CD4-positive, alpha-beta T cell treated with Interleukin-4 for 1 hour (primary cell): ENCODE measurements around the gene IFRD2.
A peak's percentile ranks its signal among the peaks of the same experiment; 100 is the strongest.
"Not testable (repeated sequence)": the region's sequence is repeated elsewhere in the genome, so short reads cannot be mapped to it uniquely, and the experiment has no call there.

Source experiments
- DNase-seq, 2 donors: peaks; one replicate each; pipeline ENCODE4 v3.0.0-alpha.2; 2020 to 2022

Gene IFRD2

DNA sequence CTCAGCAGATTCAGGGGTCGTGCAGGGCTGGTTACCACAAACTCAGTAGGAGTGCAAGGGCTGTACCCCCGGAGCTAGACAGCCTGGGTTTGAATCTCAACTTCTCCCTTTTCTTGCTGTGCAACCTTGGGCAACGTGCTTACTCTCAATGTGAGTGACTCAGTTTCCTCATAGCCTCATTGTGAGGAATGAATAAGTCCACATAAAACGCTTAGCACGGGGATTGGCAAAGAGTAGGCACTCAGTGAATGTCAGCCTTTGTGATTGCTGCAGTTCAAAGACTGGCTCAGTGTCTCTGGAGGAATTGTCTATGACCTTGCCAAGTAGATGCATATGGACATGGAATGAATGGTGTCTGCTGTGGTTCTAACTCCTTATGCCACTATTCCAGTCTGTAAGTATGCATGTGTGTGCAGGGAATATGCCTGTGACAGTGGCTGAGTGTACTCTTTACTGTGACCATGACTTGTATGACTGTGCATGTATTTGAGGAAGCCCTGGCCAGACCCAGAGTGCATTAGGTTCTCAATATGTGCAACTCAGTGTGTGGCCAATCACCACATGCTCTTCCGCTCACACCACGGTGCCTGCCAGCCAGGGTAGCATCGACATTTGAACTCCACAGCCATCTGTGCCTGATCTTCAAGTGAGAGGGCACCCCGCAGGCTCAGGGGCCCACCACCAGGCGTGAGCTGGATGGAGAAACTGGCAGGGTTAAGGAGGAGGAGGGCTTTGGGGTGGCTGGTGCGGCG, 7.9 kb upstream of the IFRD2 start:
- peak in 1 of 2 donors; percentile 65 for DNase-seq

DNA sequence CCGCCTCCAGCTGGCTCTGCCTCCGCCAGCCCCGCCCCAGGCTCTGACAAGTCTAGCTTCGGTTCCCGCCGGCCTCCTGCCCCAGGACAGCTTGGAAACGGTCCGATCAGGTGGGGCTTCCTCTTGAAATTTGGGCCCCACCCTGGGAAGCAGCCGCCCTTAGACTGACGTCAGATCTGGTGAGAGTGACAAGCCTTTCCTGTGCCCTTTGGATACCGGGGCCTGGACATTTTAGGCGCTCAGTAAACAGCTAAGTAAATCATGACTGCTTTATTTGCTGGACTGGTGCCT, 7.4 kb upstream of the IFRD2 start:
- no peak for DNase-seq

DNA sequence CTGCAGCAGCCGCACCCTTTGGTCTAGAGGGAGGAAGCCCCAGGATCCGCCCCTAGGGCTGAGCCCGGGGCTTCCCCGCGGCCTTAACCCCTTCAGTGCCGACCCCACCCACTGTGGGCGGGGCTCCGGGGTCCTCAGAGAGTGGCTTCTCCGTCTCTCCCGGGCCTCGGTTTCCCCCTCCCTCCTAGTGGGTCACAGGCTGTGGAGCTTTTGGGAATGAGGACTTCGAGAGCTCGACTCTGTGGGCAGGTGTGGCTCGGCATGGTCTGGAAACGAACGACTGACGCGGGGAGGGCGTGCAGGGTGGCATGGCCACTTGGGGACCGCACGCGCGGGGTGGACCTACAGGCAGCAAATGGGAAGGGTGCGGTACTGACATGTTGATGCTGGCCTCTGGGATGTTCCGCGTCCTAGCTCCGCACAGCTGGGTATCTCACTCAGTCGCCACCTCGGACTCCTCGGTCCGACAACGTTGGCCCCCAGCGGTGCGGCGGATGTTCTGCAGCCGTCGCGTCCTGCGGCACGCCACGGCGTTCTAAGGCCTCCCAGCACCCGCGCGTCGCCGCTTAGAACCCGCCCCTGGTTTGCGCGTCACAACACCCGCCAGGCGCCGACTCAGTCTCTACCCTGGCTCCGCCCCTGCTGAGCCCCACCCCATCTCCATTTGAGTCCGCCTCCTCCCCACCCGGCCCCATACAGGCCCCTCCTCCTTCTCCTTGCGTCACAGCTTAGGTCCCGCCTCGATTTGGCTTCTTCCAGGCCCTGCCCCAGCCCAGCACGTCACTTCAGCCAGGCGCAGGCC, 6.8 kb upstream of the IFRD2 start, which contains the start of the genes HYAL3 and NAA80:
TSS of gene HYAL3 (minus strand) at position 570 of the 802 bp plus-strand sequence. CDS start 3,803 bp downstream, outside the sequence.
TSS of gene NAA80 (minus strand) at position 570 of the 802 bp plus-strand sequence. CDS start 1,942 bp downstream, outside the sequence.
- peak; percentile 99 to 100 for DNase-seq

DNA sequence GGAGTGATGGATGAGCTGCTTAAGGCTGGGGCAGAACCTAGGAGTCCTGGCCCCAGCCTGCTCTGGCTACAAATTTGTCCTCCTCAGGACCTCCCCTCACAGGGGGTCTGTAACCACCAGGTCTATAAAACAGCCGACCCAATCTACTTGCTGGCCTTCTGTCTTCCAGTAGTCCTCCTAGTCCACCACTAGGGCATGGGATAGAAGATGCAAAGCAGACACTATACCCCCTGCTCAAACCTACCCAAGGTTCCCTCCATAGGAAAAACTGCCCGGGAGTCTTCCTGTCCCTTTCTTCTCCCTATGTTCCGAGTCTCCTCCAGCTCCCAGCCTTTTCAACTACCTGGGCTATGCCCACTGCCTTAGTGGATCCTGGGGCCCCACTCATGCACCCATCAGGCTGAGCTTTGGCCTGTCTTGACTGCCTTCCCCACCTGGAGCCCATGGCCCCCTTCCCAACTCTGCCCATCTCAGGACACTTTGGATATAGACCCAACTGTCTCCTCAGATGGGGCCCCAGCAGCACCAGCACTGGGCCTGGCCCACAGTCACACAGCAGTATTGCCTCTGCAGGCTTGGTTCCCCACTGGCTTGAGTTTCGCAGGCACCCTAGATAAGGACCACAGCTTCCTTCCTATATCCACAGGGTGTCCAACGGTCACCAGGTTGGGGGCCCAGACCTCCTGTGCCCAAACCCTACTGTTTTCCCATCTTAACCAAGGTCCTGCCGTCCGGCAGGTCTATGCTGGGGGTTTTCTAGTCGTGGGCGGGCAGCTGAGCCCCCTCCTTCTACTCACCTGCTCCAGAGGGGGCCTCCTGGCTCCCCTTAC, 5.9 kb upstream of the IFRD2 start:
- no peak for DNase-seq

GRCh38 chr3:50297384-50297775, 5.2 kb upstream of the IFRD2 start:
- no peak for DNase-seq

DNA sequence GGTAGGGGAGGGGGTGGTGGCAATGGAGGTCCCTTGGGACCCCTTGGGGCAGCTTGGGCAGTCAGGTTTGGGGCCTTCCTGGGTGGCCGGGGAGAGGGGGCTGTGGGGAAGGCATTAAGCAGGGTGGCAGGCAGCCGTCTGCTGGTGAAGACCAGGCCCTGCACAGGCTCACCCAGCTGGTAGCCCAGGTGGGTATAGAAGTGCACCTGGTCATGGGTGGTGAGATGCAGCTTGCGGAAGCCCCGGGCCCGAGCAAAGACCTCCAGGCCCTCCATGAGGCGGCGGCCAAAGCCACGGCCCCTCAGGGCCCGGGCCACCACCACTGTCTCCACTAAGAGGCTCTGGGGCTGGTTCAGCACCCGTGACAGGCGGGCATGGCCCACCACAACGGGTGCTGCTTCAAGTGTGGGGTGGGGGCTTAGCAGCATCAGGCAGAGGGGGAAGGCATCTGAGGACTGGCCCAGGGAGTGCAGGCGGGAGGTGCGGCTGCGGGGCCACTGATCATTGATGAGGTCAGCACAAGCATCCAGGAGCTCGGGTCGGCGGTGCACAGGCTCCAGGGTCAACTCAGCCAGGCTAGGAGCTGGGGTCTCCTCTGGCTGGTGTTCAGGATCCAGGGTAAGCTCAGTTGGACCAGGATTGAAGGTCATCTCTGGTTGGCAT, 4.6 kb upstream of the IFRD2 start:
- DNase-seq = no peak

GRCh38 chr3:50295553-50296431, 3.6 kb upstream of the IFRD2 start:
- DNase-seq = no peak

DNA sequence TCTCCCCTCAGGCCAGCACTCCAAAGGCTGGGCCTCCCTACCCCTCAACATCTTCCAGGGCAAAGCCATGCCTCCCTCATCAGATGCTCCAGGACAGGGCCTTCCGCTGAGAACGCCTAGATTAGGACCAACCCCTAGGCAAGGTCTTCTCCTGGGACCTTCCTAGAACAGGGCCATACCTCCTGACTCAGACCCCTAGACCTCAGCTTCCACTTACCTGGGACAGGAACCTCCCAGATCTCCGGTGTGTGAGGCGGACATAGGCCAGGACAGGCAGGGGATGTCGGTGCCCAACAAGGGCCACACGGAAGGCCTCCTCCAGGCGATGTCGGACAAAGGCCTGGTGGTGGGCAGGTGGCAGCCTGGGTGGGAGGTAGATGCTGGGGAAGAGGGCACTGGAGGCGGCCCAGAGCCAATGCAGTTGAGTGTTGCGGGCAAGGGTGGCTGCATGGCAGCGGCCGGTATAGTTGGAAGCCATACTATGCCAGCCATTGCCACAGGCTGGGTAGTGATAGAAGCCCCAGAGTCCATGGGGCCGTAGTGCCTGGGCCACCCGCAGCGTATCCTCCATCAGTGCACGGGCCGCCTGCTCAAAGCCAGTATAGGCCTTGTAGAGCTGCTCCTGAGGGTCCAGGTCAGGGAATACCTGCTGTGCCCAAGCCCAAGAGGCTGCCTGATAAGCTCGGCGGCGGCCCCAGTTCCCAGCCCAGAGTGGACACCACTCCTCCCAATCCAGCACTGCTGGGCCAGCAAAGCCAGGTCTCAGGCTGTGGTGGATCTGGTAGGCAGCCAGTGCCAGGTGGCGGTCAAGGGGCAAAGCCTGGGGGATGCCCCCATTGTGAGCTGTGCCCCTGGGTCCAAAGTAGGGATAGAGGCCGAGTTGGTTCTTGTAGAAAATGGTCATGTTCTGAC, 2.5 kb upstream of the IFRD2 start:
- no peak for DNase-seq

- no peak for DNase-seq
Measured at GRCh38 chr3:50294089-50294488, 1.9 kb upstream of the IFRD2 start.

DNA sequence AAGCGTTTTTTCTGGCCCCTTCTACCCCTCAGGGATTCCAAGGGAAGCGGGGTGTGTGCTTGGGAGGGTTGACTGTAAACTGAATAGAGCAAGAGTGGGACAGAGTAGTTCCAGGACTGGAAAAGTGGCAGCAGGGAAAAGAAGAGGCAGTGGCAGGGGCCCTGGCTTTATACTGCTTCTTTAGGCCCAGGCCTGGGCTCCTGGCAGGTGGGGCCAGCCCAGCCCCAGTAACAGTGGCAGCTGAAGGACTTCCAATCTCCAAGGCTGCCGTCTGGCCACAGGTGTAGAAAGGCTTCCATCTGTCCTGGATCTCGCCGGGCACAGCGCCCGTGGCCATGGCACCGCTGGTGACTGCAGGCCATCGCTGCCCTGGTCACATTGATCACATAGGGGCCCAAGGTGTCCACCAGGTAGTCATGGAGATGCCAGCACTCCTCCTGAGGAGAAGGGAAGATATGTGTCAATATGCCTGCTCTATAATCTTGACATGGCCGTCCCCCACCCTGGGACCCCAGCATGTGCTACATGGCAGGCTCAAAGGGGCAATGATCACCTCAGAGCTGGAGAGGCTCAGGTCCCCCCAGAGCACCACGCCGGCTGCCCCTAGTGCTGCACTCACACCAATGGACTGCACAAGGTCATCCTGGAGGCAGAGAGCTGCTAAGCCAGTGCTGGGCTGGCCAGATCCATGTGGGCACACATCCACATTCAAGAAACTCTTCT, 1.0 kb upstream of the IFRD2 start:
- no peak for DNase-seq

DNA sequence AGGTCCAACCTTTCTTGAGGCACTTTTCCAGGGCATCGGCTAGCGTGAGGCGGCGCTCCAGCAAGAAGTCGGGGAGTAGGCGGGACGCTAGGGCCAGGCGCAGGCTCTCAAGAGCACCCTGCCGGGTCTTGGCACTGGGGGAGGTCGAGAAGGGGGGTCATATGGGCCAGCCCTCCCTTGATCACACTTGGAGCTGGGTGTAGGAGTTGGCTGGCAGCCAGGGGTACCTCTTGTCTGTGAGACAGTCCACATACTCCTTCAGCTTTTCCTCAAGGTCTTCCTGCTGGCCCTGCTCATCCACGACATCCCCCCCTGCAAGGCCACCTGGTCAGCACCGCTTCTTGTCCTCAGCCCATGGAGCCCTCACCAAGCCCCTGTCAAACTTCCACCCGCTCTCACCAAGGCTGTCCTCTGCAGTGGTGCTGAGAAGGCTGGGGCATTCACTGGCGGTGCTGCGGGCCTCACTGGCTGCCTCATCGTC, 2.0 kb downstream of the IFRD2 start:
- no peak for DNase-seq

- no peak for DNase-seq
Measured at GRCh38 chr3:50289130-50289529, 3.1 kb downstream of the IFRD2 start.

- no peak for DNase-seq
Measured at GRCh38 chr3:50288387-50289007, 3.7 kb downstream of the IFRD2 start.

GRCh38 chr3:50287262-50287661, 5.0 kb downstream of the IFRD2 start:
- no peak for DNase-seq

DNA sequence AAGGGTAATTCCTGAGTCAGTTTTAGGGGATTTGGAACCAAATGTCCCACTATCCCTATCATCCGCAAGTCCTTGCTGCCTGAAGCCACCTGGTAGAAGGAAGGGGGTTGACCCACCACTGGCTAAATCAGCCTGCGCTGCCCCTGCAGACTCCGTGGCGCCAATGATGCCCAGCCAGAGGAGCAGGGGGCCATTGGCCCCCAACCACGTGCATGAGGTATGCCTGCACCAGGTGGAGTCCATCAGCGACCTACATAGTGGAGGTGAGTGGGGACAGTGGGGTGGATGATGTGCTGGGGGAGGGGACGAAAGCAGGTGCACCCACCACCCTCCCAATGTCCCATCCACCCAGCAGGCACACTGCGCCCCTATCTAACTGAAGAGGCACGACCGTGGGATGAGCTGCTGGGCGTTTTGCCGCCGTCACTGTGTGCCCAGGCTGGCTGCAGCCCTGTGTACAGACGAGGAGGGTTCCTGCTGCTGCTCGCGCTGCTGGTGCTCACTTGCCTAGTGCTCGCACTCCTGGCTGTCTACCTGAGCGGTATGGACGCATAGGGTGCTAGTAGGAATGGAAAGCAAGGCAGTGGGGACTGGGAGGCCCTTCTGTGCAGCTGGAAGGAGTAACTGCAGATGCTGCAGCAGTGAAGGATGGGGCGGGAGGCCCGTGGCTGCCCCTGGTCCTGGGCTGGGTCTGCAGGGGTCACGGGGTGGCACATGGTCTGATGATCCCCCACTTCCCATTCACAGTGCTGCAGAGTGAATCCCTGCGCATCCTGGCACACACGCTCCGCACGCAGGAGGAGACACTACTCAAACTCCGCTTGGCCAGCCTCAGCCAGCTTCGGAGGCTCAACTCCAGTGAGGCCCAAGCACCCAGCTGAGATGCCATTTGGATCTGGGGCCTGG, 5.7 kb downstream of the IFRD2 start:
- DNase-seq = no peak

- not testable (repeated sequence) for DNase-seq
Measured at GRCh38 chr3:50284121-50284520, 8.1 kb downstream of the IFRD2 start.

DNA sequence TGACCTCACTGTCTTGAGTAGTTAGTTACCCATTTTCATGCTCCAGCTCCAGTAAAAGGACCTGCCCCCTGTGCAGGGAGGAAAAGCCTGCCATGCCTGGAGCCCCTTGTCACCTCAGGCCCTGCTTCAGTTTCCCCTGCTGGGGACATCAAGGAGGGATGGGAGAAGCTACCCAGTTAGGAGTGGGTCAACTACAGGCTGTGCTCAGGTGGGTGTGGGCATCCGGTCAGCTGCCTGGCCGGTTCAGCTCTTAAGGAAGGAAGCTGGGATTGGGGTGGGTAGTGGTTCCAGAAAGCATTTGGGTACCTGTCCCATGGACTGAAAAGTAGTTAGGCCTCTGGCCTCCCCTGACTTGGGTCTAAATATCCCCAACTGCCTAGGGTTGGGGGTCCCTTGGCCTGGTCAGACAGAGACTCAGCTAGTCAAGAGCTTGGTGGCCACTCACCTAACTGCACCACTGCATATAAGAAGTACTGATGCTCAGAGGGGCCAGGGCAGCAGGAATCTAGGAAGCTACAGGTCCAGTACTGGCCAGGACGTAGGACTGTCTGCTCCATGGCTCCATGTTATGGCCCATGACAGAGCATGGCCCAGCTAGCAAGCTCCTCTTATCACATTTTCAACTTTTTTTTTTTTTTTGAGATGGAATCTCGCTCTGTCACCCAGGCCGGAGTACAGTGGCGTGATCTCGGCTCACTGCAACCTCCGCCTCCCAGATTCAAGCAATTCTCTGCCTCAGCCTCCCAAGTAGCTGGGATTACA, 12.8 kb downstream of the IFRD2 start:
- DNase-seq = no peak

DNA sequence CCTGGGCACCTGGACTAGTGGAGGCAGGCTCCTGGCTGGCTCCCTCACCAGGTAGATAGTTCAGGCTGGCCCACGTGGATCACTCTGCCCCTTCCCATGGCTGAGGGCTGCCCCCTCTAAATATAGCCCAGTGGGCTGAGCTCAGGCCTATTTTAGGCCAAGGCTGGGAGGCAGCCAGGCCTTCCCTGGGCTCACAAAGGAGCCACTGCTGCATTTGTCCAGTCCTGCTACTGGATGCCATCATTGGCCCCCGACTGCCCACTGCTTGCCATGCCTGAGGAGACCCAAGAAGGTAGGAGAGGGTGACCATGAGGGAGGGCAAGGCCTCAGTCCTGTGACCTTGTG, 13.4 kb downstream of the IFRD2 start, which contains the start of gene LSMEM2:
TSS of gene LSMEM2 (plus strand) at position 208 of the 345 bp plus-strand sequence. CDS start at position 235, 27 bp downstream.
- no peak for DNase-seq
